HAP-1 (cell line): ENCODE data around the gene HP.
A peak's percentile ranks its signal among the peaks of the same experiment; 100 is the strongest.
"Not testable (repeated sequence)": the region's sequence is repeated elsewhere in the genome, so short reads cannot be mapped to it uniquely, and the experiment has no call there.

Experiments
- DNase-seq, 2 experiments: peaks; one replicate each; pipeline ENCODE4 v3.0.0-alpha.2; 2016 to 2020; ENCODE audit warnings: low spot score in 2 of 2
- H3K27me3 ChIP-seq: fragments of 250-450 bp; sonication (Bioruptor Pico); 2 replicates; pipeline ENCODE4 v1.5.1; 2020; ENCODE audit warnings: low read depth, mild to moderate bottlenecking, moderate library complexity
- H3K36me3 ChIP-seq: fragments of 250-450 bp; sonication (Bioruptor Pico); replicated peaks from 2 replicates; pipeline ENCODE4 v1.5.1; 2020; ENCODE audit warnings: mild to moderate bottlenecking
- H3K4me1 ChIP-seq: fragments of 250-450 bp; sonication (Bioruptor Pico); 2 replicates; pipeline ENCODE4 v1.5.1; 2020; ENCODE audit warnings: mild to moderate bottlenecking
- H3K4me3 ChIP-seq: fragments of 250-450 bp; sonication (Bioruptor Pico); 2 replicates; pipeline ENCODE4 v1.5.1; 2020; ENCODE audit warnings: mild to moderate bottlenecking, moderate library complexity
- H3K9me3 ChIP-seq: fragments of 250-450 bp; sonication (Bioruptor Pico); 2 replicates; pipeline ENCODE4 v1.5.1; 2020; ENCODE audit warnings: mild to moderate bottlenecking, moderate library complexity
- in situ Hi-C: fragments of 300-500 bp; cut with MboI; formaldehyde crosslinking; loops from 3 replicates; pipeline ENCODE4 v1.14.3; 2020; ENCODE audit warnings: low sequenced_read_pairs, inconsistent platforms, mixed read lengths

Gene HP

DNA sequence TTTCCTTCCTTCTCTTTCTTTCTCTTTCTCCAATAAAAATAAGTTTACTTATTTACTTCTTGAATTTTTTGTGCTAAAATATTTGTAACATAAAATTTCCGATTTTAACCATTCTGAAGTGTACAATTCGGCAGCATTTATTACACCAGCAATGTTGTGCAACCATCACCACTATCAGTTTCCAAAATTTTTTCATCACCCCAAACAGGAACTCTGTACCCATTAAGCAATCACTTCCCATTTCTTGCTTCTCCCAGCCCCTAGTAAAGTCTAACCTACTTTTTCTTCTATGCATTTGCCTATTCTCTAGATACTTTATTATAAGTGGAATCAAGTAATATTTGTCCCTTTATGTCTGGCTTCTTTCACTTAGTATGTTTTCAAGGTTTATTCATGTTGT lies 2.5 kb upstream of the HP start:
- no peak overlapping the region for H3K4me3 ChIP-seq
- no peaks in the 10 kb centered on the region for H3K36me3 ChIP-seq
- no peak for DNase-seq
- in situ Hi-C loops = no loop called here
- no peaks in the 10 kb centered on the region for H3K4me1 ChIP-seq
- H3K9me3 ChIP-seq = no peaks in the 10 kb centered on the region
- H3K27me3 ChIP-seq = 0 out of 2 replicates have a peak, but pooled peaks cover 3% of the 10 kb centered on the region

DNA sequence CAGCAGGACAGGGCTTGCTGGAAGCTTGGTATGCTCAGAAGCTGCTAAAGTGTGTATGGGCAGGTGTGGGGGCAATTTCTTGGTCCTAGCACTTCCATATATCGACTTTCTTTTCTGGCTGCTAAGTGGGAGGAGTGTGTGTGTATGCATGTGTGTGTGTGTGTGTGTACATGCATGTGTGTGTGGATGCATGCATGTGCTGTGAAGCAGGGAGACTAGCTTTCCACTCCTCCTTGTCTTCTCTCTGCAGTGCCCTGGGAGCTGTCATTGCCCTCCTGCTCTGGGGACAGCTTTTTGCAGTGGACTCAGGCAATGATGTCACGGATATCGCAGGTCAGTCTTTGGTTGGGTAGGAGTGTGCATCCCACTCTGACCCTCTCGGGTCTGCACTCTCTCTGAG lies 1.6 kb downstream of the HP start:
- Histone ChIP-seq H3K9me3 (no peaks in the 10 kb centered on the region), H3K36me3 (no peaks in the 10 kb centered on the region), H3K4me1 (no peaks in the 10 kb centered on the region), H3K27me3 (0 out of 2 replicates have a peak, but pooled peaks cover 3% of the 10 kb centered on the region), H3K4me3 (no peak overlapping the region)
- no peak for DNase-seq
- in situ Hi-C loops = no loop called here

DNA sequence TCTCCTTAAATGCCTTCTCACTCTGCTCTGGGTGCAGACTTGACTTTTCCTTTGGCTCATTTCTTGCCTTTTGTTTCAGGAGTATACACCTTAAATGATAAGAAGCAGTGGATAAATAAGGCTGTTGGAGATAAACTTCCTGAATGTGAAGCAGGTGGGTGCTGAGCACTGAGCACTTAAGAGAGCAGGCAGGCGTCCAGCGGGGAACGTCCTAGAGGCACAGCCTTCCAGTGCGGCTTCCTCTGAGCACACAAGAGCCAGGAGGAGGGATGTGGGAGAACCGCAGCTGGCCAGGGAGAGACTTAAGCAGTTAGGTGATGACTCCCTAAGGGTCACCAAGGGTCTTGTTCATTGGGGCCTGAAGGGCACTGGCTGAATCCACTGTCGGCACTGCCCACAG lies 3.0 kb downstream of the HP start:
- H3K36me3 ChIP-seq, DNase-seq, H3K27me3 ChIP-seq, H3K4me1 ChIP-seq, H3K9me3 ChIP-seq, in situ Hi-C loops, H3K4me3 ChIP-seq: not testable (repeated sequence)

DNA sequence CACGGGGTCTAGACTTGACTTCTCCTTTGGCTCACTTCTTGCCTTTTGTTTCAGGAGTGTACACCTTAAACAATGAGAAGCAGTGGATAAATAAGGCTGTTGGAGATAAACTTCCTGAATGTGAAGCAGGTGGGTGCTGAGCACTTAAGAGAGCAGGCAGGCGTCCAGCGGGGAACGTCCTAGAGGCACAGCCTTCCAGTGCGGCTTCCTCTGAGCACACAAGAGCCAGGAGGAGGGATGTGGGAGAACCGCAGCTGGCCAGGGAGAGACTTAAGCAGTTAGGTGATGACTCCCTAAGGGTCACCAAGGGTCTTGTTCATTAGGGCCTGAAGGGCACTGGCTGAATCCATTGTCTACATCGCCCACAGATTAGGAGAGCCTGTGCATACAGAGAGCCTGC lies 4.8 kb downstream of the HP start:
- H3K36me3 ChIP-seq, H3K27me3 ChIP-seq, H3K4me3 ChIP-seq, H3K9me3 ChIP-seq, in situ Hi-C loops, H3K4me1 ChIP-seq, DNase-seq: not testable (repeated sequence)

GRCh38 chr16:72060405-72060804 lies 6.1 kb downstream of the HP start:
- Histone ChIP-seq H3K4me3 (no peak overlapping the region), H3K27me3 (no peaks in the 10 kb centered on the region)
- in situ Hi-C loops = no loop called here

DNA sequence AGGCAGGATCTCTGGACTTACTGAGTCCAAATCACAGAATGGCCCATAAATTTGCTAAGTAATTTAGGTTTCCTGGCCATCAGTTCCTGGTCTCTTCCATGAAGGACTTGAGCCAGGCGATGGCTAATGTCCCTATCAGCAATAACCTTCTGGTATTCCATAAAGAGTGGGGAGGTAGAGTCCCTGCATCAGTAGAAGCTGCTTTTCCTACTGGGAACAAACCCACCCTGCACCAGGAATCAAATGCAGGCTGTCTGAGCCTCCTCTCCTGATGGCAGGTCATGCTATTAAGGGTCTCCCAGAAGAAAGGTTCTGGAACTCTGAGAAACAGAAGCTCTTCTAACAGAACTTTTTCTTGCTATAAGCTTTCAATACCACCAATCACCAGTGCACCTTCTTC lies 7.3 kb downstream of the HP start:
- H3K27me3 ChIP-seq = no peaks in the 10 kb centered on the region
- no peaks in the 10 kb centered on the region for H3K4me1 ChIP-seq
- in situ Hi-C loops = no loop called here
- DNase-seq = no peak
- H3K9me3 ChIP-seq = no peaks in the 10 kb centered on the region
- H3K36me3 ChIP-seq = no peaks in the 10 kb centered on the region
- H3K4me3 ChIP-seq = no peak overlapping the region

More at GRCh38 chr16:72060405-72060804, 6.1 kb downstream of the HP start:
- no peaks in the 10 kb centered on the region for H3K36me3 ChIP-seq
- H3K4me1 ChIP-seq = no peaks in the 10 kb centered on the region
- H3K9me3 ChIP-seq = no peaks in the 10 kb centered on the region
- DNase-seq = no peak

DNA sequence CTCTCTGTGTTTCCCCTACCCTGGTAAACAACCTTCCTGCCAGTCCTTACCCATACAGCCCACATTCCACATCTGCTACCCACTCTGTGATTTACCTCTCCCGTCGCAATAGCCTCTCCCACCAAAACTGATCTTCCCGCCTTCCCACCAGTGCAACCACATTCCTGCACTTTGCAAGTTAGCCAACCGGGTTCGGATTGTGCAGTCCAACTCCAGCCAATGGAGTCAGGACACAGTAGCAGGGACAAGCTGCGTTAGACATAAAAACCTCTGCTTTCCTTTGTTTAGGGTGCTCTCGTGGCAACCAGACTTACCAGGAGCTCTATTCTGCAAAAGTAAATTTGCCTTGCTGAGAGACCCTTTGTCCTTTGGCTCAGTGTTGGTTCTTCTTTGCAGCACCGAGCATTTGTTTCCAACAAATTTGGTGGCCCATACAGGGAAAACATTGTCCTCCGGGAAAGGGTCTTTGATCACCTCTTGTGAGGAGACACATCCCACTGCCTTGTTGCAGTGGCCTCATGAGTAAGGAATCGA lies 10.1 kb downstream of the HP start:
- in situ Hi-C loops = no loop called here
- Histone ChIP-seq H3K36me3 (no peaks in the 10 kb centered on the region), H3K4me1 (no peaks in the 10 kb centered on the region), H3K9me3 (no peaks in the 10 kb centered on the region), H3K27me3 (no peaks in the 10 kb centered on the region), H3K4me3 (no peak overlapping the region)
- DNase-seq = no peak

DNA sequence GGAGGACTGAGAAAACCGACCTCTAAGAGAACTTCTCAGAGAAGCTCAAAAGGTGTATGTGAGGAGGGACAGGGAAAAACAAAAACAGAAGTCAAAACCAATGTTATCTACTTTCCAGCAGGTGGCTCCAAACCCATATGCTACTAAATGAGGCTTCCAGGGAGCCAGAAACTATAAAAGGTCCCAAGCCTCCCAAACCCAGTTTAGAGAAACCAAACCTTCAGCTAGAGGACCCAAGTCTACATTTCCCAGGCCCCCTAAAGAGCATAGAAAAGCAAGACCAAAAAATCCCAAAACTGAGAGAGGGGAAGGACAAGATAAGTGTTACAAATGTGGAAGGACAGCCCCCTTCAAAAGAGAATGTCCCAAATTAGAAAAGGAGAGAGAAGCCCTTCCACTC lies 12.4 kb downstream of the HP start:
- no peak overlapping the region for H3K4me3 ChIP-seq
- no peaks in the 10 kb centered on the region for H3K27me3 ChIP-seq
- in situ Hi-C loops = no loop called here
- DNase-seq = peak in 1 of 2 experiments; percentile 58
- H3K36me3 ChIP-seq = no peaks in the 10 kb centered on the region
- H3K9me3 ChIP-seq = no peaks in the 10 kb centered on the region
- H3K4me1 ChIP-seq = no peaks in the 10 kb centered on the region

DNA sequence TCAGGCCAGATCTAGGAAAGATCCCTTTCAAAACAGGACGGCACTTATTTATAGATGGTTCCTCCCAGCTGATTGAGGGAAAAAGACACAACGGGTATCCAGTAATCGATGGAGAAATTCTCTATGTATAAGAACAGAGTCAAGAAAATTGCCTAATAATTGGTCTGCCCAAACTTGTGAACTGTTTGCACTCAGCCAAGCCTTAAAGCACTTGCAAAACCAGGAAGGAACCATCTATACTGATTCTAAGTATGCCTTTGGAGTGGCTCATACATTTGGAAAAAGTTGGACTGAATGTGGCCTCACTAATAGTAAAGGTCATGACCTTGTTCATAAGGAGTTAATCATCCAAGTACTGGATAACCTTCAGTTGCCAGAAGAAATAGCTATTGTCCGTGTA lies 14.6 kb downstream of the HP start:
- Histone ChIP-seq H3K9me3 (no peaks in the 10 kb centered on the region), H3K27me3 (no peaks in the 10 kb centered on the region), H3K4me1 (no peaks in the 10 kb centered on the region), H3K36me3 (no peaks in the 10 kb centered on the region), H3K4me3 (no peak overlapping the region)
- in situ Hi-C loops = no loop called here
- no peak for DNase-seq

DNA sequence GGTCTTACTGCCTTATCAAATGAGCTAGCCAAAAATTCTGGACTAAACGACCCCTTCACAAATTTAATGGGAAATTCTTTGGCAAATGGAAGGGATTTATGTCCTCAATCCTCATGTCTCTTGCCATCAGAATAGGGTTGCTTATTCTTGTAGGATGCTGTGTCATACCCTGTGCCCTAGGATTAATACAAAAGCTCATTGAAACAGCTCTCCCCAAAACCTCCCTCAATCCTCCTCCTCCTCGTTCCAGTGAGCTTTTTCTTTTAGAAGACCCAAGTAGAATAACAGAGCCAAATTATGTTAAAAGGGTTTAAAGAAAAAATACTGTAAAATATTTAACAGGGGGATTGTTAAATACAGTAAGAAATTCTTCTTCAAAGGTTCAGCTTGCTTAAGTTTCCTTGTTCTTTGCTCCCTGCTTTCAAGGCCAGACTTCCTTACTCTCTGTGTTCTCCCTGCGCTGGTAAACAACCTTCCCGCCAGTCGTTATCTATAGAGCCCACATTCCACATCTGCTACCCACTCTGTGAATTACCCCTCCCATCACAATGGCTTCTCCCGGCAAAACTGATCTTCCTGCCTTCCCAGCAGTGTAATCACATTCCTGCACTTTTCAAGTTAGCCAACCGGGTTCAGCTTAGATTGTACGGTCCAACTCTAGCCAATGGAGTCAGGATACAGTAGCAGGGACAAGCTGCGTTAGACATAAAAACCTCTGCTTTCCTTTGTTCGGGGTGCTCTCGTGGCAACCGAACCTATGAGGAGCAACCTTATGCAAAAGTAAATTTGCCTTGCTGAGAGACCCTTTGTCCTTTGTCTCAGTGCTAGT lies 18.4 kb downstream of the HP start:
- Histone ChIP-seq H3K4me3 (no peak overlapping the region), H3K27me3 (no peaks in the 10 kb centered on the region), H3K36me3 (no peaks in the 10 kb centered on the region), H3K9me3 (no peaks in the 10 kb centered on the region), H3K4me1 (no peaks in the 10 kb centered on the region)
- in situ Hi-C loops = no loop called here
- no peak for DNase-seq

DNA sequence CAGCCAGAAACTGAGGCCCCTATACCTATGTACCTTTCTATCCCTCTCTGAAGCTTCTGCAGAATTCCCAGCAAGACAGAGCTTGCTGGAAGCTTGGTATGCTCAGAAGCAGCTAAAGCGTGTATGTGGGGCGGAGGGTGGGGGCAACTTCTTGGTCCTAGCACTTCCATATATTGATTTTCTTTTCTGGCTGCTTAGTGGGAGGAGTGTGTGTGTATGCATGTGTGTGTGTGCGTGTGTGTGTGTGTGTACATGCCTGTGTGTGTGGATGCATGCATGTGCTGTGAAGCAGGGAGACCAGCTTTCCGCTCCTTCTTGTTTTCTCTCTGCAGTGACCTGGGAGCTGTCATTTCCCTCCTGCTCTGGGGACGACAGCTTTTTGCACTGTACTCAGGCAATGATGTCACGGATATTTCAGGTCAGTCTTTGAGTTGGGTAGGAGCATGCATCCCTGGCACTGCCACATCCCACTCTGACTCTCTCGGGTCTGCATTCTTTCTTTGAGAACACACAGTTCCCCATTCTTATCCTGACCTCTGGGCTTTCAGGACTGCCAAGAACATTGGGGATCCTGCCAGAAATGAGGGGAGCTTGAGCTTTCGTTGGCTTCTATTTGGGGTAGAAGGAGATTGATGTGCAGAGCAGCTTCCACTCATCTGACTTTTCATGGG lies 19.4 kb downstream of the HP start:
- no peak for DNase-seq
- Histone ChIP-seq H3K4me3 (no peak overlapping the region), H3K36me3 (no peaks in the 10 kb centered on the region), H3K27me3 (no peaks in the 10 kb centered on the region), H3K4me1 (no peaks in the 10 kb centered on the region), H3K9me3 (no peaks in the 10 kb centered on the region)
- in situ Hi-C loops = no loop called here

- H3K27me3 ChIP-seq, DNase-seq, H3K36me3 ChIP-seq, H3K9me3 ChIP-seq, H3K4me1 ChIP-seq, in situ Hi-C loops, H3K4me3 ChIP-seq: not testable (repeated sequence)
These were observed 20.8 kb downstream of the HP start for GRCh38 chr16:72075067-72075466.

DNA sequence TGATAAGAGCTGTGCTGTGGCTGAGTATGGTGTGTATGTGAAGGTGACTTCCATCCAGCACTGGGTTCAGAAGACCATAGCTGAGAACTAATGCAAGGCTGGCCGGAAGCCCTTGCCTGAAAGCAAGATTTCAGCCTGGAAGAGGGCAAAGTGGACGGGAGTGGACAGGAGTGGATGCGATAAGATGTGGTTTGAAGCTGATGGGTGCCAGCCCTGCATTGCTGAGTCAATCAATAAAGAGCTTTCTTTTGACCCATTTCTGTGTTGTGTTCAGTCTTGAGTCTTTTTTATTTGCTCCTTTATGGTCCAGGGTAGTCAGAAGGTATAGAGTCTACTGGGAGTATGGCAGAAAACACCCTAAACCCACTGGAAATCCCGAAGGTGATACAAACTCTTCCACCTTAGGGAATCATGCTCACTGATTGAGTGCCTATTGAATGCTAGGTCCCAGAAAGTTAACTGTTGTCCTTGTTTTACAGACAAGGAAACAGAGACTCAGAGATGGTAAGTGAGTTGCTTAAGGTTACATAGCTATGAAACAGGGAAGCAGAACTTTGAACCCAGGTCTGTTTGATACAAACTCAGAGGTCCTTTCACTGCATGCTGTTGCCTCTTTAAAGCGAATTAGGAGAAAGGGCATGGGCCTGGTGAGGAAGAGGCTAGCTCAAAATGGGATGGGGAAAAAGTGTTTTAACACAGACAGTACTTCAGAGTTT lies 22.8 kb downstream of the HP start:
- H3K4me1 ChIP-seq, H3K9me3 ChIP-seq, DNase-seq, H3K36me3 ChIP-seq, H3K27me3 ChIP-seq, in situ Hi-C loops, H3K4me3 ChIP-seq: not testable (repeated sequence)
